ENCODE results near the gene PDE11A.
A peak's percentile ranks its signal among the peaks of the same experiment; 100 is the strongest.
"Not testable (repeated sequence)": the region's sequence is repeated elsewhere in the genome, so short reads cannot be mapped to it uniquely, and the experiment has no call there.

PDE11A gene

DNA sequence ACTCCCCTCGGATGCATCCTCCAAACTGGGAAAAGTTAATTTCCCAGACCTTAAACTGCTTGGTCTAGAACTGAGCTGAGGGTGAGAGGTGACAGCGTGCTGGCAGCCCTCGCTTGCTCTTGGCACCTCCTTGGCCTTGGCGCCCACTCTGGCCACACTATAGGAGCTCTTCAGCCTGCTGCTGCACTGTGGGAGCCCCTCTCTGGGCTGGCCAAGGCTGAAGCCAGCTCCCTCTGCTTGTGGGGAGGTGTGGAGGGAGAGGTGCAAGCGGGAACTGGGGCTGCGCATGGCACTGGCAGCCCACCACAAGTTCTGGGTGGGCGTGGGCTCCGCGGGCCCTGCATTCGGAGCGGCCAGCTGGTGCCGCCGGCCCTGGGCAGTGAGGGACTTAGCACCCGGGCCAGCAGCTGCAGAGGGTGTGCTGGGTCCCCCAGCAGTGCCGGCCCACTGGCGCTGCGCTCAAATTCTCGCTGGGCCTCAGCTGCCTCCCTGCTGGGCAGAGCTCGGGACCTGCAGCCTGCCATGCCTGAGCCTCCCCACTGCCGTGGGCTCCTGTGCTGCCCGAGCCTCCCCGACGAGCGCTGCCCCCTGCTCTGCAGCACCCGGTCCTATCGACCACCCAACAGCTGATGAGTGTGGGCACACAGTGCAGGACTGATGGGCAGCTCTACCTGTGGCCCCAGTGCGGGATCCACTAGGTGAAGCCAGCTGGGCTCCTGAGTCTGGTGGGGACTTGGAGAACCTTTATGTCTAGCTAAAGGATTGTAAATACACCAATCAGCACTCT, 237.0 kb downstream of the PDE11A start:
- H3K27ac Mint-ChIP-seq; H3K27me3 Mint-ChIP-seq; DNase-seq; H3K9me3 Mint-ChIP-seq; H3K4me3 Mint-ChIP-seq; ATAC-seq; H3K4me1 Mint-ChIP-seq; H3K36me3 Mint-ChIP-seq (ENCODE audit: low read depth): not testable (repeated sequence)

DNA sequence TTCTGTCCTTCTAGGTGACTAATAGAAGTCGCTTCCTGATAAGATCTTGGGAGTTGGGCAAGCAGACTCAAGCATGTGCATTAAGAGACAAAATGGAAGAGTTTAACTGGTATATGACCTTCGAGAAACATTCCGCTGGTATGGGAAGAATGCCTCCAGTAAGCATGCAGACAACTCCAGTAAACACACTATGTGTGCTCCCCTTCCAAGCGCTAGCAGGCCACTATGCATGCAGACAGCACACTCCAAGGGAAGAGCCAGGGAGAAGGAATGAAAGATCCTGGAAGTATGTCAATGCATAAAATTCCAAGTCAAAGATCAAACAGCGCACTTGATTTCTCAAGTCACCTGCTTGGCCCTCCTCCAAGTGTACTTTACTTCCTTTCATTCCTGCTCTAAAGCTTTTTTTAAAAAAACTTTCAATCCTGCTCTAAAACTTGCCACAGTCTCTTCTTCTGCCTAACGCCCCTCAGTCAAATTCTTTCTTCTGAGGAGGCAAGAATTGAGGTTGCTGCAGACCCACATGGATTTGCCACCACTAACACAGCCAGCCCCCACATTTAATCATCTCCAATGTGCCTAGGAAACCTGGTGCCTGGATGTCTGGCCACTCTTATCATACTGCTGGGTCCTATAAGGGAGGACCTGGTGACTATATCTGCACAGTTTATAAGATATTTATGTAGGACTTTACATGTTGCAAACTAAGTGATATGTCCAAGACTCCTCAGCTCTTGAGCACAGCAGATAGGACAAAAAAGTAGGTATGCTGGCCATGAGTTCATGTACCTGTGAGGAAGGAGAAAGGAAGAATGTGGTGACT, 239.8 kb downstream of the PDE11A start:
- Mint-ChIP-seq H3K4me3 (no peak overlapping the region), H3K9me3 (no peaks in the 10 kb centered on the region), H3K36me3 (ENCODE audit: low read depth) (peaks cover 2% of the 10 kb centered on the region), H3K4me1 (no peaks in the 10 kb centered on the region), H3K27ac (no peak overlapping the region), H3K27me3 (no peaks in the 10 kb centered on the region)
- DNase-seq (no peak), ATAC-seq (no peak)

DNA sequence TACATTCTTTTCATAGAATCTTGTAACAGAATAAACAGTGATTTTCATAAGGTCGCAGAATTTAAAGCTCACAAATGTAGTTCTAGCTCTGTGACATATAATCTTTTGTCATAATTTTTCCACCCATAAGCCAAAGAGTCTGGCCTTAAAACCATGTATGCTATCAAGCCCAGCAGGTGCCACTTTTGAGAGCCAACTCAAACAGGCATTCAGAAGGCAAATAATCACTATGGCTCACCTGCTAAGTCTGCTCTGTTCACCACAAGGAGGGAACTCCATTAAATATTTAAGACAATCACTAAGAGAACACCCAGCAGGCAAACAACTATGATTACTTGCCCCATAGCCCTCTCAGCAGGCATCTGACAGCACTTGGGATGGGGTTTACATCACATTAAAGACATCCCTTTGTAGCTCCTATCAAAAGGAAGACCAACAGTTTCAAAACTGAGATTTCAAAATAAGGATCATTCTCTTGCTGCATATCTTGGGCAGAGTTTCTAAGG, 241.6 kb downstream of the PDE11A start:
- H3K36me3 Mint-ChIP-seq (ENCODE audit: low read depth): no peaks in the 10 kb centered on the region
- no peaks in the 10 kb centered on the region for H3K4me1 Mint-ChIP-seq
- H3K4me3 Mint-ChIP-seq: no peak overlapping the region
- no peak overlapping the region for H3K27ac Mint-ChIP-seq
- no peak for ATAC-seq
- H3K27me3 Mint-ChIP-seq: no peaks in the 10 kb centered on the region
- H3K9me3 Mint-ChIP-seq: no peaks in the 10 kb centered on the region
- DNase-seq: no peak

DNA sequence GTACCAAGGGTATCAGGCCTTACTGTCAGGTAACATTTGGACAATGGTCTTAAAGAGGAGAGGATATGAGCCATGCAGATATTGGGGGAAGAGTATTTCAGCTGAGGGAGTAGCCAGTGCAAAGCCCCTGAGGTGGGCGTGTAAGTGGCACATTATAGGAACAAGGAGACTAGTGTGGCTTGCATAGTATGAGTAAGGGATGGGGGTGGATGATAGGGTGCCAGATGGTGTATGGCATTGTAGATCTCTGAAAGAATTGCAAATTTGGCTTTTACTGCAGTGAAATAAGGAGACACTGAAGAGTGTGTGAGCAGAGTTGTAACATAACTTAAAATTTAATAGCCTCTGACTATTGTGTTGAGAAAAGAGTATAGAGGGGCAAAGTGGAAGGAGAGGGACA, 244.0 kb downstream of the PDE11A start:
- no peak for ATAC-seq

DNA sequence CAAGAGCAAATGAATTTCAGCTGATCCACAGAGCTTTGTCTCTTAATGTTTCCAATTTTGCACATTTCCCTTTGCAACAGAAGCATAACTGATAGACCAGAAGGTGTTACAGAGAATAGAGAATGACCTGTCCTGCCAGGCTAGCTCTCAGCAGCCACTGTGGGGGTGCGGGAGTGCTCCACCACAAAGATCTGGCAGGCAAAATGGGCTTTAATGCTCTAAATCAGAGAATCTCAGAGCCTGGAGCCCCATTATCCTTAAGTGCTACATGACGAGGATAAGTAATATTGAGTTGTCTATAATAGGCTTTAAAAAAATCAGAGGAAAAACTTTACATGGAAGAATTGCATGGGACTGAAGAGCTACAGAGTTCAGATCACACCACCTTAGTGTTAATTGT, 245.7 kb downstream of the PDE11A start:
- Mint-ChIP-seq H3K4me3 (no peak overlapping the region), H3K27ac (no peak overlapping the region), H3K9me3 (no peaks in the 10 kb centered on the region), H3K27me3 (peaks cover 4% of the 10 kb centered on the region), H3K4me1 (no peaks in the 10 kb centered on the region), H3K36me3 (ENCODE audit: low read depth) (no peaks in the 10 kb centered on the region)
- no peak for DNase-seq
- no peak for ATAC-seq

More for the DNA sequence above, 244.0 kb downstream of the PDE11A start:
- Mint-ChIP-seq H3K4me3 (no peak overlapping the region), H3K27me3 (peaks cover 4% of the 10 kb centered on the region), H3K4me1 (no peaks in the 10 kb centered on the region), H3K27ac (no peak overlapping the region), H3K9me3 (no peaks in the 10 kb centered on the region), H3K36me3 (ENCODE audit: low read depth) (no peaks in the 10 kb centered on the region)
- no peak for DNase-seq

DNA sequence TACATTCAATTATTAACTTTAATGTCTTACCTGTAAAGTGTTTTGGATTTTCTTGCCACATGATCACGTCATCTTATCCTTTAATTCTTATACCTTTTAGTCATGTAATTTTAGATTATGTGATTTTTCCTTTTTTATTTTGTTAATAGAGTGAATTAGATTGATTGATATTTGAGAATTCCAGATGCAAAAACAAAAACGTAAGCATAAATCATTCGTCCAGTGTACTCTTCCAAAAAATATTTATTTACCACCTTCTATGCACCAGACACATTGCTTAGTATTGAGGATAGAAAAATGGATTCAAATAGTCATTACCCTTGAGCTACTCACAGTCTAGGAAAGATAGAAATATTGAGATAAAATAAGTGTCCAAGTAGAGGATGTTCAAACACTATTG, 249.6 kb downstream of the PDE11A start:
- DNase-seq: no peak
- Mint-ChIP-seq H3K27me3 (peaks cover 7% of the 10 kb centered on the region), H3K27ac (no peak overlapping the region), H3K36me3 (ENCODE audit: low read depth) (no peaks in the 10 kb centered on the region), H3K9me3 (no peaks in the 10 kb centered on the region), H3K4me1 (no peaks in the 10 kb centered on the region), H3K4me3 (no peak overlapping the region)
- ATAC-seq: no peak

DNA sequence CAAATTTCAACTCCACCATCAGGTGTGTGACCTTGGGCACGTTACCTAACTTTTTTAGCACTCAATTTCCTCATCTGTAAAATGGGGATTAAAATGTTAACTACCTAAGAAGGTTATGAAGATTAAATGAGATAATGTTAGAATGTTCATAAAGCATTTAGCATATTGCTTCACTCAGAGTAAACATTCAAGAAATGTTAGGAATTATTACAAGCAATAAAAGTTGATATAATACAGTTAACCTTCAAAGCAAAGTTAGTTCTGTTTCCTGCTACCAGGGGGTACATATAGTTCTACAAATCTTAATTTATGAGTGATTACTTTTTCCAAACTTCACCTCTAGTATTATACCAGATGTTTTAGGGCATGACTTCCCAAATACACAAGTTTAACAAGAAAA, 254.2 kb downstream of the PDE11A start:
- H3K27me3 Mint-ChIP-seq: peaks cover 7% of the 10 kb centered on the region
- H3K4me3 Mint-ChIP-seq: no peak overlapping the region
- H3K27ac Mint-ChIP-seq: no peak overlapping the region
- no peak for ATAC-seq
- H3K9me3 Mint-ChIP-seq: no peaks in the 10 kb centered on the region
- no peaks in the 10 kb centered on the region for H3K36me3 Mint-ChIP-seq (ENCODE audit: low read depth)
- DNase-seq: no peak
- H3K4me1 Mint-ChIP-seq: no peaks in the 10 kb centered on the region

DNA sequence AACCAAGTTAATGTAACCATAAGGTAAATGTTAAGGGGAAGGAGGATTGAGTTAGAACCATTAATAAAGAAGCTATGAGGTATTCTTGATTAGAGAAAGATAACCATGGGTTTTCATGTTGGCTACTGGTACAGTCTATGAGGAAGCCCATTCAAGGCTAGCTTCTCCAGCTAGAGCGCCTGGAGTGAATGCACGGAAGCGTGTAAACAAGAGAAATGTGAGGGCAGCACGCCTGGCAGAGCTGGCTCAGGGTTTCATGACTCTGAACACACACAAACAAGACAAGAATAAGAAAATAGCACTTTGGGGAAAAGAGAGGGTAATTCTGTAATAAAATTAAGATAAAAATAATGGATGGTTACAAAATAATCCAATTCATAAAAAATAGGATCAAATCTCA, 255.3 kb downstream of the PDE11A start:
- ATAC-seq (no peak), DNase-seq (no peak)
- no peaks in the 10 kb centered on the region for H3K9me3 Mint-ChIP-seq
- no peaks in the 10 kb centered on the region for H3K36me3 Mint-ChIP-seq (ENCODE audit: low read depth)
- H3K27me3 Mint-ChIP-seq: peaks cover 7% of the 10 kb centered on the region
- H3K4me3 Mint-ChIP-seq: no peak overlapping the region
- no peak overlapping the region for H3K27ac Mint-ChIP-seq
- no peaks in the 10 kb centered on the region for H3K4me1 Mint-ChIP-seq

DNA sequence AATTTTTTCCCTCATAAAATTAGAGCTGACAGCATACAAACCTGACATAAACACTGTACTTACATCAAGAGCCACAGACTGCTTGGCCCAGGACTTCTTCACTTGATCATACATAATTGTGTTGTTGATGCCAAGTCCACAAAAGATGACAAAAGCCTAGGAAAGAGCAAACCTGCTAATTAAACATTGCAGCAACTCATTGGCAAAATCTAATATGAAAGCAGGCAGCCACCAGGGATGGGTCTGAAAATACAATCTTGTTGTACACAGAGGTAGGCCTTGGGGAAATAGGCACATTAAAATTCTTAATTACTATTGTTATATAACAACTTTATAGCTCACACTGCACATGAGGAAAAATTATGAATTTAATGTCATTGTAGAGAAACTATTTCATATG, 255.8 kb downstream of the PDE11A start:
- DNase-seq (no peak), ATAC-seq (no peak)
- Mint-ChIP-seq H3K9me3 (no peaks in the 10 kb centered on the region), H3K4me3 (no peak overlapping the region), H3K27me3 (peaks cover 7% of the 10 kb centered on the region), H3K4me1 (no peaks in the 10 kb centered on the region), H3K27ac (no peak overlapping the region), H3K36me3 (ENCODE audit: low read depth) (no peaks in the 10 kb centered on the region)

DNA sequence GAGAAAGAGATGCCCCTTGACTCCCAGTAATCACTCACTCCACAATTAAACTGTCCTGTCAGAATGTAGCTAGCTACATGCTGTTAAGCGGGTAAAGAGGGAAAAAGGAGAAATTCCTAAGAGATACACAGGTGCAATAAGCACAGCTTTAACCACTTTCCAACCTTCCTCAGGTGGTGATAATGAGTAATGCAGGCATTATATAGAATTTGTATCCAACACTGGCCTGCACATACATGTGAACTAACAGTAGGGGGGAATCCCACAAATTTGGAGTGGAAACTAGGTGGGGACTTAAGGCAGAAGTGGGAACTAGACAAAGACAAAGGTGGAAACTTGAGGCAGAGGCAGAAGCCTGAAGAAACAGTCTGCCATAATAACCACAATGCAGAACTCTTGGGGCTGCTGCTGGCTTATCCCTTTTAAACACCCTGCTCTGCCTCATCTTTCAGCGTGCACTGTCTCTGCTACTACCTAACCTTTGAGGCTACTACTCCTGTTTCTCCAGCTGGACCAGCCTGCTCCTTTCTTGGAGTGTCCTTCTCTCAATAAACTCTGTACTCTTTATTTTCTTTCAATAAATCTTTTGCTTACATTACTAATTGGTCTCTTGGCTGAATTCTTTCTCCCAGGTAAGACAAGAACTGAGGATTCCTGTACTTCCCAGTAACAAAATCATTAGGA, 259.7 kb downstream of the PDE11A start:
- Mint-ChIP-seq H3K27ac (no peak overlapping the region), H3K4me1 (no peaks in the 10 kb centered on the region), H3K36me3 (ENCODE audit: low read depth) (no peaks in the 10 kb centered on the region), H3K4me3 (no peak overlapping the region), H3K27me3 (peaks cover 5% of the 10 kb centered on the region), H3K9me3 (no peaks in the 10 kb centered on the region)
- no peak for ATAC-seq
- no peak for DNase-seq

DNA sequence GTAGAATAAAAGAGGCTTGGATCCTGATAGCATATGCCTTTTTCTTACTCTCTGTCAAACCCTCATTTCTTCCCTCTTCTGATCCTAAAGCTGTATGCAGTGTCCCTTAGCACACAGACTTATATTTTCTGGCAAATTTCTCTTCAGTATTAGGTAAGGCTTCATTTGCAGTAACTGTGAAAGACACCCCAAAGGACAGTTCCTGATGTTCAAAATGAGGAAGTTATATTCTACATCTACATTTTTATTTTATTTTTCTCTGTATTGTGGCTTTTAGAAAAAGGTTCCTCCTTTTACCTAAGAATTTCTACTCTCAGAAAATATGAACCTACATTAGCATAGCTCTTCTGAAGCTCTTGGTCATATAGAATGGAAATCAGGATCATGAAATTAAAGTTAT, 261.7 kb downstream of the PDE11A start:
- Mint-ChIP-seq H3K4me3 (no peak overlapping the region), H3K36me3 (ENCODE audit: low read depth) (no peaks in the 10 kb centered on the region), H3K27ac (no peak overlapping the region), H3K9me3 (peaks cover 4% of the 10 kb centered on the region), H3K27me3 (peaks cover 5% of the 10 kb centered on the region), H3K4me1 (no peaks in the 10 kb centered on the region)
- no peak for DNase-seq
- no peak for ATAC-seq

DNA sequence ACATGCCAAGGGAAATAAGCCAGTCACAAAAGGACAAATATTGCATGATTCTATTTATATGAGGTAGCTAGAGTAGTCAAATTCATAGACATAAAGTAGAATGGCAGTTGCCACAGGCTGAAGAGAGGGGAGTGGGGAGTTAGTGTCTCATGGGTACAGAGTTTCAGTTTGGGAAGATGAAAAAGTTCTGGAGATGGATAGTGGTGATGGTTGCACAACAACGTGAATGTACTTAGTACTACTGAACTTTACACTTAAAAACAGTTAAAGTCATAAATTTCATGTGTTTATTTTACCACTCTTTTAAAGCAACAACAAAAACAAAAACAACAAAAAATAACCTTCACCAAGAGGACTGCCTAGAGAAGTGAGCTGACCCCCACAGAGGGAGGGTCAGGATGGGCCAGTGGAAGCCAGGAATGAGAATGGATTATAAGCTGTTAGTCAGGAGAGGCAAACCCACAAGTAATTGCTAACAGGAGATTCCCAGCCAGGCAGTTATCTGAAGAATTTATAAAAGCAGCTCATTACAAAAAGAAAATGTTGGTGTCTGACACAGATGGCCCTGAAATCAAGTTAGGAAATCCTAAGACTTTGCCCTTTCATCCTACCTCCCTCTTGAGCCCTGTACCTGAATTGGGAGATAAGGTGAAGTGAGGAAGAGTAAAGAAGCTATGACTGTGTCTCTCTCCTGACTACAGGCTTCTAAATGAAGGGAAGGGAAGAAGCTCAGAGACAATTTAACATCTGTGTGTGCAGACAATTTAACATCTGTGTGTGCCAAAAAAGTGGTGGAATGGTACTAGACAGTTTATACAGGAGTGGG, 263.4 kb downstream of the PDE11A start:
- Mint-ChIP-seq H3K4me3 (no peak overlapping the region), H3K36me3 (ENCODE audit: low read depth) (no peaks in the 10 kb centered on the region), H3K9me3 (peaks cover 8% of the 10 kb centered on the region), H3K27ac (no peak overlapping the region), H3K27me3 (peaks cover 6% of the 10 kb centered on the region), H3K4me1 (no peaks in the 10 kb centered on the region)
- ATAC-seq (no peak), DNase-seq (no peak)

DNA sequence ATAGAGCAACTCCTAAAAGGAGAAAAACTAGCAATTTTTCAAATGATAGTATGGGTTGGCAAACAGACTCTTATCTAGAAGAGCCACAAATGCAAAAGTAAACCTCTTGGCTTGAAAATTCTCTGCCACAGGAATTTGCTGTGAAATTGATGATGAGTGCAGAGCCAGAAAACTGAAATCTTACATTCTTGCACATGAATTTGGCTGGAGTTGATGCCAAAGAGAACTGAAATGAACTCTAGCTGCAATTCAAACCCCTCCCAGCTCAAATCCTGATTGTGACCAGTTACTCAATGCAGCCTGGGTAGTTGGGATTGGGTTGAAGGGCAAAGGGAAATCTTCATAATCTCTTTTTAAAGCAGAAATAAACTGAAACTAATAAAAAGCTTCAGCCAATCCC, 266.6 kb downstream of the PDE11A start:
- H3K4me3 Mint-ChIP-seq: no peak overlapping the region
- no peaks in the 10 kb centered on the region for H3K4me1 Mint-ChIP-seq
- no peak for ATAC-seq
- peaks cover 15% of the 10 kb centered on the region for H3K27me3 Mint-ChIP-seq
- no peak for DNase-seq
- no peaks in the 10 kb centered on the region for H3K36me3 Mint-ChIP-seq (ENCODE audit: low read depth)
- H3K9me3 Mint-ChIP-seq: peaks cover 8% of the 10 kb centered on the region
- no peak overlapping the region for H3K27ac Mint-ChIP-seq

DNA sequence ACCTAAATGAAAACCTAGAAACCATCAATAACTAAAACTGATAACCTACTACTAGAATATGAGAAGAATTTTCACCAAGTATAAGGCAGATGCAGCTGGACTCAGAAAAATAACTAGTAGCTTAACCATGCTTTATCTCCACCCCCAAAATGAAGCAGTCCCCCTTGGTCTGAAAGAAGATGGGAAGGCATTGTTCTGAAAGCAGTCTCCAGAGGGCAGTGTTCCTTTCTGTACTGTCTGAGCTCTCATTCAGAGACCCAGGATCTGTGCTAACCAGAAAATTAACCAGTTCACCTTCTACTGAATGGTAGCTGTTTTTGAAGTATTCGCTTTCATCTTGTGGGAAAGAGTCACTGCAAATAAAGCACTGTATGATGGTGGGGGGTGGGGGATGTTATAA, 273.0 kb downstream of the PDE11A start:
- H3K4me3 Mint-ChIP-seq: no peak overlapping the region
- H3K27ac Mint-ChIP-seq: no peak overlapping the region
- ATAC-seq: peak; percentile 46
- H3K36me3 Mint-ChIP-seq (ENCODE audit: low read depth): no peaks in the 10 kb centered on the region
- H3K27me3 Mint-ChIP-seq: peaks cover 24% of the 10 kb centered on the region
- no peaks in the 10 kb centered on the region for H3K4me1 Mint-ChIP-seq
- no peaks in the 10 kb centered on the region for H3K9me3 Mint-ChIP-seq
- no peak for DNase-seq

All from activated naive CD8-positive, alpha-beta T cell treated with anti-CD3 and anti-CD28 coated beads, Interleukin-2, amount 50 U/mL, for 24 hours (primary cell).